Non-pigmented ciliary epithelial cell (primary cell): ENCODE data around the gene ITGAD.
A peak's percentile ranks its signal among the peaks of the same experiment; 100 is the strongest.
"Not testable (repeated sequence)": the region's sequence is repeated elsewhere in the genome, so short reads cannot be mapped to it uniquely, and the experiment has no call there.

Source experiments
- DNase-seq: peaks from one replicate; pipeline ENCODE4 v3.0.0-alpha.2; 2010; ENCODE audit warnings: low read depth

ITGAD gene

GRCh38 chr16:31430380-31431052, 37.4 kb downstream of the ITGAD start:
- DNase-seq, result no peak

GRCh38 chr16:31435341-31436220, 42.4 kb downstream of the ITGAD start:
- no peak for DNase-seq

DNA sequence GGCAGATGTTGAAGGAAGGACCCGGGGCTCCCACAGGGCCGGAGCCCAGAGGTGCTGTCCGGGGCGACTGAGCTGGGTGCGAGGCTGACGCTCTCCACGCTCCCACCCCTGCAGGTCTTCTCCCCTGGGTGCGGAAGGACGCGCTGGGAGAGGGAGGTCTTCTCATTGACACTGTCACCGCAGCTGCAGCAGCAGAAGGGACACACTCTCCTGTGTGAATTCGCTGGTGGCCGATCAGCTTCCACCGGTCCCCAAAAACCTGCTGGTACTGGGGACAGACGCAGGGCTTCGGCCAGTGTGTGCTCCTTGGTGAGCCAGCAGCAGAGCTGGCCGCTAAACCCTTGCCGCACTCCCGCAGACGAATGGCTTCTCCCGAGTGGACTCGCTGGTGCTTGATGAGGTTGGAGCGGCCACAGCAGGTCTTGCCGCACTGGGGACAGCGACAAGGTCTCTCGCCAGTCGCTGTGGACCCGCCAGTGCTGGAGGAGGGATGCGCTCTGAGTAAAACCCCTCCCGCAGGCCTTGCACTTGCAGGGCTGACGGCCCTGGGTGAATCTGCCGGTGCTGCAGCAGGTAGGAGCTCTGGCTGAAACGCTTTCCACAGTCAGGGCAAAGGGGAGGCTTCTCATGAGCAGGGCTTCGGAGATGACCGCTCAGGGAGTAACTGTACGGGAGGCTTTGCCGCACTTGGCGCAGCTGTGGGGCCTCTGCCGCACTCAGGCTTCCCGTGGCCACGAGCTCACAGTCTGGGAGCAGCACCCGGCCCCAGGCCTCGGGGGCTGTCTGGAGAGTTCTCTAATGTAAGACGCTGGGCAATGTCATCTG, 43.3 kb downstream of the ITGAD start:
- no peak for DNase-seq

DNA sequence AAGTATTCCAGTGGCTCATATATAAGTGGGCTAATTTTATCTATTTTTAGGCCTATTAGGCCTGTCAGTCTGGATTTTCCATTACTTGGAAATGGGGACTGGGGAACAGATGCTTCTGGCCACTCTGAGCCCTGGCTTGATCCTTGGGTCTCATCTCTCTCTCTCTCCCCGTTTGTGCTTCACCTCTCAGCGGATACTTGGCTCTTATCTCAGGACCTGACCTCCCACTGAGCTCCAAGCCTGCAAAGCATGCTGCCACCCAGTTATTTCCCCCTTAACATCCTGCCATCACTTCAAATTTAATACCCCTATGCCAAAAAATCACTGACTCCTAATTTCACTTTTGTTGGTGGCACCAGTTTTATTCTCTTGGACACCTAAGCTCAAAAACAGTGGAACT, 45.3 kb downstream of the ITGAD start:
- DNase-seq, result no peak

DNA sequence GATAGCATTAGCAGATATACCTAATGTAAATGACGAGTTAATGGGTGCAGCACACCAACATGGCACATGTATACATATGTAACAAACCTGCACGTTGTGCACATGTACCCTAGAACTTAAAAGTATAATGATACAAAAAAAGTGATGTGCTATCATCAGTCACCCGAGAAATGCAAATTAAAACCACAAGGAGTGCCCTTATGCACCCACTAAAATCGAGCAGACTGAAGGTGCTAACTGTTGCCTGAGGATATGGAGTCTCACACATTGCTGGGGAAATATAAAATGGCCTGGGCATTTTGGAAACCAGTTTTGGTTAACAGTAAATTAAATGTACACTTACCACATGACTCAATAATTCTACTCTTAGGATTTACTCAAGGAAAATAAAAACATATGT, 45.9 kb downstream of the ITGAD start:
- DNase-seq, result not testable (repeated sequence)

DNA sequence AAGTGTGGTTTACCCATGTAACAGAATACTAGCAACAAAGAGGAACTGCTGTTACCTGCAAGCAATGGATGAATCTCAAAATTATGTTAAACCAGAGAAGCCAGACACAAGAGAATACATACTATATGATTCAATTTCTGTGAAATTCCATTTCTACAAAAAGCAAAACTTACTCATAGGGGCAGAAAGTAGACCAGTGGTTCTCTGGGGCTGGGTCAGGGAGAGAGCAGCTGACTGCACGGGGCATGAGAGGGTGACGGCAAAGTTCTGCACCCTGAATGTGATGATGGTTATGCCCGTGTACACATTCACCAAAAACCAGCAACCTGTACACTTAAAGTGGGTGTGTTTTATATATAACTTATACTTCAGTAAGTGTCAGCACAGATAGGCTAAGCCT, 46.4 kb downstream of the ITGAD start:
- DNase-seq, result no peak

DNA sequence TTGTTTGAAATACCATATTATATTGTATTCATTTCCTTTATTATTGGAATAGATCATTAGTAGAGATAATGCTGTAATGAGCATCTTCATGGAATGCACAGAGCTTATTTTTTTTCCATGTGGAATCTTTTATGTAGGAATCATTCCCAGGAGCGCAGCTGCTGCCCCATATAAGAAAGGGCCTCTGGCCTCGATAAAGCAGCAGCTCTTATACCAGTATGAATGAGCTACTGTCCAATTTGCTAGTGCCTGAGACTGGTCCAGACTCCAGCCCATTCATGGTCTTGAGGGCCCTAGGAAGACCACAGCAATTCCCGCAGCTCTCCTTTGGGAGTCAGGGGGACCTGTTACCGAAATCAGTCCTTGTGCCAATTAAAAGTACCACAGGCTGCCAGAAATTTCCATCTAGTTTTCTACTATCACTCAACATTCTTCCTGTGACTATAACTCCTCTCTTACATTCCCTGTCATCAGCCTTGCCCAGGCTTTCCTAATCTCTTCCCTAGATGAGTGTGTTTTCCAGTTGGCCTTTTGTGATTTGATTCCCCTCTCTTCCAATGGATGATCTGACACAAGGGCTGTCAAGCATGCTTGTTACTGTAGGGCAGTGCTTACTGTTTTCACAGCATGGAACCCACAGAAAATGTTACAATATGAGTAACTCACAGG, 47.5 kb downstream of the ITGAD start:
- no peak for DNase-seq

GRCh38 chr16:31441956-31442355, 48.8 kb downstream of the ITGAD start:
- no peak for DNase-seq

- not testable (repeated sequence) for DNase-seq
Observed at GRCh38 chr16:31445931-31446330, 52.8 kb downstream of the ITGAD start.

GRCh38 chr16:31451201-31451600, 58.1 kb downstream of the ITGAD start:
- no peak for DNase-seq

DNA sequence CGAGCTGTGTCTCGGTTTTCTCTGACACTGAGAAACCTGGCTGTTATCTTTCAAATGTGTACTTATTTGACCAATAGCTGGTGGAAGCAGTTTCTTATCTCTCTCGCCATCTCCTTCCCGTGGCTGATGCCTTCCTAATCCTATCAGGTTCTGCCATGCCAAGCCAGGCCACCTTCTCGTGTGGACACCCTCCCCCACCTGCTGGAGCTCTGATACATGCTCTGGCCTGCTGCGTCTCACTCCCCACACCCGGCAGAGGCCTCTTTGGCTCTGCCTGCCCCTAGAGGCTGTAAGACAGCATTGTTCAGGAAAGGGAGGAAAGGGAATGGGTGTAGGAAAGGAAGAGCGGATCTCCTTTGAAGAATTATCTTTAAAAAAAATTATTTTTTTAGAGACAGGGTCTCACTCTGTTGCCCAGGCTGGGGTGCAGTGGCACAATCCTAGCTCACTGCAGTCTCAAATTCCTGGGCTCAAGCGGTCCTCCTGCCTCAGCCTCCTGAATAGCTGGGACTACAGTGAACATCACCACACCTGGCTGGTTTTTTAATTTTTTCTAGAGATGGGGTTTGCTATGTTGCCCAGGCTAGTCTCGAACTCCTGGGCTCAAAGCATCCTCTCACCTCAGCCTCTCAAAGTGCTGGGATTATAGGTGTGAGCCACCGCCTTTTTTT, 58.7 kb downstream of the ITGAD start:
- no peak for DNase-seq

- peak; percentile 85 for DNase-seq
Observed at GRCh38 chr16:31452631-31453106, 59.5 kb downstream of the ITGAD start.

DNA sequence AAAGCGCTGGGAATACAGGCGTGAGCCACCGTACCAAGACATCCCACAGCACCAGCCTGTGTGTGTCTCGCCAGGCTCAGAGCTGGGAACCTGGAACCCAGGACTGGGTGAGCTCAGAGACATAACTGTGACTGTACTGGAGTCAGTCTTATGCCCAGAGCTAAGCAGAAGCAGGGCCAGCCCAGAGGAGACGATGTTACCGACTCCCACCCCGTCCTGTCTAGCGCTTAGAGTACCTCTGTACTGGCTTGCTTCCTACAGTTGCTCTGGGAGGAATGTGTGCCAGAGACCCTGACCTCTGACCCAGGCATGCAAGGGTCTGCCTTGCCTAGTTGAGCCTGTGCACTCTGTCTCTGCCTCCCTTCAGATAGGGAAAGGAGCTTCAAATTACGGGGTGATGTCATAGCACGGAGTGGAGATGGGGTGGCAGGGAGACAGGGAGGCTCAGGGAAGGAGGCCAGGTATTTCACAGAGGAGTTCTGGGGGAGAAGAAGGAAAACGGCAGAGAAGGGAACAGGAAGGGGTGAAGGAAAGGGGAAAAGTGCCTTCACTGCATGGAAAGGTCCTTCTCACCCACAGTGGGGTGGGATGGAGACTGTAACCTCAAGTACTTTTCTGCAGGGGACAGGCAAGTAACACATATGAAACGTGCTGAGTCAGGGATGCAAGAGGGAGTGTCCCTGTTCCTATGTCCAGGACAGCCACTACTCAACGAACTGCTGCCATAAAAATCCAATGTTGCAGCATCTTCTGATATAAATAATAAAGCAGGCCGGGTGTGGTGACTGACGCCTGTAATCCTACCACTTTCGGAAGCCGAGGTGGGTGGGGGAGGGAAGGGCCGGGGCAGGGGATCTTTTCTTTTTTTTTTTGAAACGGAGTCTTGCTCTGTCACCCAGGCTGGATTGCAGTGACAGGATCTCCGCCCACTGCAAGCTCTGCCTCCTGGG, 60.4 kb downstream of the ITGAD start:
- DNase-seq, result no peak

GRCh38 chr16:31455601-31456314, 62.6 kb downstream of the ITGAD start:
- no peak for DNase-seq

- no peak for DNase-seq
Observed at GRCh38 chr16:31456988-31457360, 63.8 kb downstream of the ITGAD start.

- DNase-seq, result no peak
Observed at GRCh38 chr16:31458073-31458843, 65.1 kb downstream of the ITGAD start.

DNA sequence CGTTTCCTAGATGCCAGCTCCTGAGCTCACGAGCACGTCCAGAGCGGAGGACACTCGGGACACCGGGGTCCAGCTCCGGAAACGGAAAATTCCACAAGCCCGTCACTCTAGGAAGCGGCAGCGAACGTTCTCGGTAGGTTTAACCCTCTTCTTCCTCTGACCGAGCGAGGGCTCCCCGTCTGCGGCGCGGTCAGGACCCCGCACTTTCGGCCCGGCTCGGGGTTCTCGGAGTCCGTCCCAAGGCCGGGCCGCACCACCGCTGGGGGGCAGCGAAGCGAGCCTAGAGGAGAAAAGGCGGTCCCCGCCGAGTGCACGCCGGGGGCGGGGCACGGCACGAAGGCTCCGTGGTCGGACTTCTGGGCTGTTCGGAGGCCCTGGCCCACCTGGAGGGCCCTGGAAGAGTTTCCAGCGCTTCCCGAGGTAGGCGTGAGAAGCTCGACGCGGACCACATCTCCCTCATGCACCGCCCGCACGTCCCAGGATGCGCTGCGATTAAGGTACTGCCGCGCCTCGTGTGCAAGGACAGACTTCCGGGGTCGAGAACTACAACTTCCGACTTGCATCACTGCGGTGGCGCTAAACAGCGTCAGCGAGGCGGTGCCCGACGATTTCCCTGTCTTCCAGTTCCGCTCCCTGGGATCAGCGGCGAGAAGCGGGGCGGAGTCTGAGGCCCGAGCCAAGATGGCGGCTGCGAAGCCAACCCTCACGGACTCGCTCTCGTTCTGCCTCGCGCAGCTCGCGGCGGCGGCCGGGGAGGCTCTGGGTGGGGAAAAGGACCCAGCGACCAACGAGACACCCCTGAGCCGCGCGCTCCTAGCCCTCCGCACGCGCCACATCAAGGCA, 65.9 kb downstream of the ITGAD start, which contains the start of gene ARMC5:
ARMC5 (plus strand) TSS at position 658 of the 843 bp plus-strand sequence; CDS start at position 682, 24 bp downstream.
- peak; percentile 94 for DNase-seq
